HG03175 (cell line): ENCODE measurements around the gene IL17A.
"Not testable (repeated sequence)": the region's sequence is repeated elsewhere in the genome, so short reads cannot be mapped to it uniquely, and the experiment has no call there.

Experiments
- ATAC-seq: cut with Tn5 transposase; IDR thresholded peaks from one replicate; pipeline ENCODE4 v1.9.1; 2021; ENCODE audit warnings: mild to moderate bottlenecking, moderate library complexity; ENCODE audit not compliant: unreplicated experiment

Gene IL17A

GRCh38 chr6:52162940-52163908 is 23.0 kb upstream of the IL17A start:
- ATAC-seq, result peak; percentile 66

GRCh38 chr6:52164319-52165094 is 21.7 kb upstream of the IL17A start:
- no peak for ATAC-seq

DNA sequence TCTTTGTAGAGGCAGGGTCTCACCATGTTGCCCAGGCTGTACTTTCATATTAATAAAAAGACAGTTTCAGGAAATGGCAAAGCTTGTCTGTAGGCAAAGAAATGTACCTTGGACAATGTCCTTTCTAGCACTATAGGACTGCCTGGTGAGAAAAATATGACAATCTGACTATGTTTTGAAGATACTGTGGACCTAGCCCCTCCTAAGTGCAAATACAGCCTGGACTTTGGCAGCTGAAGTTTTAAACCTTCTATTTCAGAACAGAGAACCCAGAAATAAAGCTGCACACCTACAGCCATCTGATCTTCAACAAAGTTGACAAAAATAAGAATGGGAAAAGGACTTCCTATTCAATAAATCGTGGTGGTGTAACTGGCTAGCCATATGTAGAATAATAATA is 18.9 kb upstream of the IL17A start:
- no peak for ATAC-seq

- ATAC-seq, result not testable (repeated sequence)
These were observed 17.8 kb upstream of the IL17A start for GRCh38 chr6:52168351-52168750.

DNA sequence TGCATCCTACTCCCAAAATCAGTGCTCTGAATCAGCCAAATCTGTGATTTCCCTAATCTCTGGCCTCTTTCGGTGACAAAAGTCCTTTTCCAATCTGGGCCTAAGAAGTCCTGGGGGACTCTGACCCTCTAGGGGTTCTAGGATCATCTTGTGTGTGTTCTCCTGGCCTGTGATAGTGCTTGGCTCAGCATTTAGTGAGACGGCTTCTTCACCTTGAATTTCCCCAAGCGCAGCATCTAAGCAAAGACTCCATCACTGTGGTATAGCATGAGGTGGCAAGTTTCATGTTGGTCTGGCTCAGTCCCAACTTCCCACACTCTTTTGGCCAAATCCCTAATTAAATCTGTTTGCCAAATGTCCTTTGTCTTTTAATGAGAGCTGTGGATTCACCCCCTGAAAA is 12.1 kb upstream of the IL17A start:
- ATAC-seq, result no peak

DNA sequence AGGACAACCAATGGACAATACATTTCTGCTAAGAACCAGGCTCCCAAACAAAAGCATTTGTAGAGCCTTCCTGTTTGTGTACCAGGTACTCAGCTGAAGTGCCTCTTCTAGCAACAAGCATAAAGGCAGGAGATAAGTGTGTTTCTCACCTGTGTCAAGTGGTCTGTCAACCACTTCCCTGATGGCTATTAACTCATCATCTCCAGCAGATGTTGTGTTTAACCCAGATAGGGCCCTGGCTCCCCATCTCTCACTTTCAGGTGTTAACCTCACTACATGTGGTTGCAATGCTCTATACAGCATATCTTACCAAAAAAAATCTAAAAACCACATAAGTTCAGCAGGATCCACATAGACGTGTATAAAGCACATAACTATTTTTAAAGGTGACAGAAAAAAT is 9.6 kb upstream of the IL17A start:
- peak; percentile 86 for ATAC-seq

DNA sequence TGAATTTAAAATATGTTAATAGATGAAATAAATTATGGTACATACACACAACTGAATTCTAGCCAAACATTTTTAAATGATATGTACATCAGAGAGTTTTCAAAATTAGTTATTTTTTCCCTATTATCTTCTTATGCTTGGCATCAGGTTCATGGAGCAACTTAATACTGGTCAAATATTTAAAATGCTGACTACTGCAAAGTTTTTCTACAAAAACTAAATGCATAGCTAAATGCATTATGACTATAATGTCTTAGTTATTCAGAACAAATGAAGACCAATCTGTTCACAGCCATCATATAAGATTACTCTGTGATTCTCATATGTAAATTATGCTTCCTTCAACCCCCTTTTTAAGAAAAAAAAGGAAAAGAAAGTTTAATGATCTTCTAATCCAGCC is 8.2 kb upstream of the IL17A start:
- ATAC-seq, result no peak

DNA sequence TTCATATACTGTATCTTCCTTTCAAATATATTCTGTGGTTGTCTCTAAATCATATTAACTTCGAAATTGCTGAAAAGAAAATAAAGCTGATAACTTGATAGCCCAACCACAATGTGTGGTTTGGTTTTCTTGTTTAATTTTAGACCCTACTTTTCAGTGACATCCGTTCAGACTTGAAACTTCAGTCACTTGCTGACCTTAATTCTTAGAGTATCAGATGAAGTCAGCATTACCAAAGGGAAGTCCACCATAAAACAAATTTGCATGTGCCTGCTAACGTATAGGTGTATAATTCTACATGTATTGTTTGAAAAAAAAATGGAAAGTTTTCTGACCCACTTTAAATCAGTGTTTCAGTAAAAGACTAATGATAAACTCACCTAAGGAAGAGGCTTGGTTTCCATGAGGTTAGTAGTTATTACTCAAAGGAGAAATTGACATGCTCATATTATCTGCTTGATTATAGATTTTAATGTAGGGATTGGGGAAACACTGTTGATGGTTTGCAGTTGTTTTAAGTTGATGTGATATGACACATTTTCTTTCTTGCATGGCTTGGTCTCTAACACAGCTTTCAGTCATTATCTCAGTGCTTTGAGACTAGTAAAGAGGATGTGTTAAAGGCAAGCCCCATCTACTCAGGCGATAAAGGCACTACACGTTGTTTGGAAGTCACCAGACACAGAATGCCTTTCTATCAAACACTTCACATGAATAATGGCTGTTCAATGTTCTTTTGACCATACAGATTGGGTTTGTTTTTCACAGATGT is 5.2 kb upstream of the IL17A start:
- ATAC-seq, result peak; percentile 70

DNA sequence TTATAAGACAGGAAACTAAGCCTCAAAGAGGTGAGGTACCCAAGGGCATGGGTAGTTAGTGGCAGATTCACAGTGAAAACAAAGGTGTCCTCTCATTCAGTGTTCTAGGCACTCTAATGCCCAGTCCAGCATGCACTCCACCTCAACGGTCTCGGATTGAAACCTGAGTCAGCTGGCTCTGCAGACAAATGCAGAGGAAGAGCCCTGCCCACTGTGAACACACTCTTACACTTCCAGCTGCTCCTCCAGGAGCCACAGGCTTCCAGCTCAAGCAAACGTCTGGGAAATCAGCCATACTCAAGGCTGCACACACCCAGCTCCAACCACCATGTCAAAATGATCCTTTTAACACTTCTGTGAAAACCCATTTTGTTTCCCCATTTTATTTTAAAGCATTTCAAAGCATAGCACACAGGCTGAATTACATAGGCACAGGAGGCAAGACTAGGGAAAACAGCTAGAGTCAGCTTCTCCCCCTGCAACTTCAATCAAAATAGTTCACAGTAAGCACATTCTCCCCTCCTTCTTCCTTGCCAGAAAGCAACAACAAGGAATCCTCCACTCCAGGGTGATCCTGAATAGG is 3.0 kb upstream of the IL17A start:
- ATAC-seq, result no peak

- peak; percentile 75 for ATAC-seq
These were observed 305 bp downstream of the IL17A start for GRCh38 chr6:52186480-52186879.

DNA sequence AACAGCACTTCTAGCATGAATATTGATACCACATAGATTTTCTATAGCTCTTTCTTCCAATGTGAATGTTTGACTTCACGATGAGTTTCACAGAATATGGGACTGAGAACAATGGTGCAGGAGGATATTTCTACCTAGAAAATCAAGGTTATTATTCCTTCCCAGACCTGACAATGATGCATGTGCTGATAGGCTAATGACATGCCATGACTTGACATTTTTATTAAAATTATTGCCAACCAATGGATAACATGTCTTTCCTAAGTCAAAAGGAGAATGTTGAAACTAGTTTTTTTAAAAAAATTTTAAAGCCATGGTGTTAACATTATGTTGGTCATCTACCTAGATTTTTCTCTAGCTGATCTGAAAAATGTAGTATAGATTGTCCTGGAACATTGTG is 923 bp downstream of the IL17A start:
- no peak for ATAC-seq

DNA sequence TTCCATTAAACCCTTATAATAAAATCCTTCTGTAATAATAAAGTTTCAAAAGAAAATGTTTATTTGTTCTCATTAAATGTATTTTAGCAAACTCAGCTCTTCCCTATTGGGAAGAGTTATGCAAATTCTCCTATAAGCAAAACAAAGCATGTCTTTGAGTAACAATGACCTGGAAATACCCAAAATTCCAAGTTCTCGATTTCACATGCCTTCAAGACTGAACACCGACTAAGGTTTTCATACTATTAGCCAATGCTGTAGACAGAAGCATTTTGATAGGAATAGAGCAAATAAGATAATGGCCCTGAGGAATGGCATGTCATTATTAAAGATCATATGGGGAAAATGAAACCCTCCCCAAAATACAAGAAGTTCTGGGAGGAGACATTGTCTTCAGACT is 3.8 kb downstream of the IL17A start:
- no peak for ATAC-seq

- no peak for ATAC-seq
These were observed 4.2 kb downstream of the IL17A start for GRCh38 chr6:52190409-52190808.

GRCh38 chr6:52191824-52192223 is 5.6 kb downstream of the IL17A start:
- no peak for ATAC-seq

- no peak for ATAC-seq
These were observed 9.7 kb downstream of the IL17A start for GRCh38 chr6:52195886-52196285.

DNA sequence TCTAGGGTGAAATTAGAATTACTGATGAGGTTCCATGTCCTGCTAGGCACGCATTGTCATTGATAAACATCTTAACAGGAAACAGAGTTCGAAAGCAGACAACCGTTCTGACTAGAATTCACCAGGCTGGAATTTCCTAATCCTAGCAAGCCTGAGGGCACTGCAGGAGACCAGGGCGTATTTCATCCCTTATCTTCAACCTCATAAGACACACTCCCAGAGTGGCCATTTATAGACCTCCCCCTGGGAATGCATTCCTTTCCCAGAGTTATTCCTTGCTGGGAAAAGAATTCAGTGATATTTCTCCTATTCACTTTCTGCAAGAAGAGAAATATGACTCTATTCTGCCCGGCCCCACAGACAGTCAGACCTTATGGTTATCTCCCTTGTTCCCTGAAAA is 13.9 kb downstream of the IL17A start:
- ATAC-seq, result not testable (repeated sequence)

DNA sequence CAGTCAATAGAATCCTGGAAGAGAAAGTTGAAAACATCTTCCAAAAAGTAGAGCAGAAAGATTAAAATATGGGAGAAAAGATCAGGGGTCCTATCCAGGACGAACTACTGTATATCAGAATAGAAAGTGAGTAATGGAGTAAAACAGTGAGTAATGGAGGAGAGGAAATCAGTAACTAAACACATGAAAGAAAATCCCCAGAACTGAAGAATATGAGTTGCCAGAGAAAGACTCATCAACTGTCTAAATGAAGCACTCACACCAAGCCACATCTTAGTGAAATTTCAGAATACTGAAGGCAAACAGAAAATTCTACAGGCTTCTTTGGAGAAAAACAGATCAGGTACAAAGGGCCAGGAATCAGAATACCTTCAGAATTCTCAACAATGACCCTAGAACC is 14.9 kb downstream of the IL17A start:
- ATAC-seq, result no peak

DNA sequence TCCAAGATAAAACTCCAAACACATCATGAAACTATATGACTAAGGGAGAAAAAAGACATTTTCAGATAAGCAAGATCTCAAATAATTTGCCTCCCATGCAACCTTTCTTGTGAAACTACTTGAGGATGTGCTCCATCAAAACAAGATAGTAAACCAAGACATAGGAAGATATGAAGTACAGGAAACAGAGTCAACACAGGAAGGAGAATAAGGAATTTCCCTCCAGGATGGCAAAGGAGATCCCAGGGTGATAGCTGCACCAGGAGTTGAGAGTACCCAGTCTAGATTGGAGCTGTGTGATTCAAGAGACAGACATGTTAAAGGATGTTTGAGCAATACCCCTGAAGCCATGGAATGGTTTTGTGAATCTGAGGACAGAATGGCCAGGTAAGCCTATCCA is 15.3 kb downstream of the IL17A start:
- ATAC-seq, result no peak

GRCh38 chr6:52207066-52207465 is 20.9 kb downstream of the IL17A start:
- no peak for ATAC-seq

GRCh38 chr6:52208612-52209011 is 22.4 kb downstream of the IL17A start:
- no peak for ATAC-seq

DNA sequence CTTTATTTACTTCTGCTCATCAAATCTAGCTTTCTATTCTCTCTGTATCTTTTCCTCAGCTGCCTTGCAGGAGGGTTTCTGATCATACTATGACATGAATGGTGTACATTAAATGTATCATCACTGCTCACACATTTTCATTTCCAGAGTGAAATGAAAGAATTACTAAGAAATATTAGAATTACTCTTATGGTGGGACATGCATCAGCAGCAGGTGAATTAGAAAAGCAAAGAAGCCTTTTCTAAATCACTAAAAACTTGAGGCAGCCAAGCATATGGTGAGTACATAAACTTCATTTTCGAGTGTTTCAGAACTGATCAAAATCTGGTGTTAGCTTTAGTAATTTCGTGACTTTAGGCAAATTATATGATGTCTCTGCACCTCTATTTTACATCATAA is 23.6 kb downstream of the IL17A start:
- no peak for ATAC-seq
